ENCODE data around the gene CAPN5. TPM values are rescaled to one million over a fixed set of nuclear protein-coding genes. Genes with fewer than 3 reads are reported as not detected.

Gene CAPN5
- total RNA-seq, 2 donors from 2014 or later = 0.19 to 0.93 TPM

DNA sequence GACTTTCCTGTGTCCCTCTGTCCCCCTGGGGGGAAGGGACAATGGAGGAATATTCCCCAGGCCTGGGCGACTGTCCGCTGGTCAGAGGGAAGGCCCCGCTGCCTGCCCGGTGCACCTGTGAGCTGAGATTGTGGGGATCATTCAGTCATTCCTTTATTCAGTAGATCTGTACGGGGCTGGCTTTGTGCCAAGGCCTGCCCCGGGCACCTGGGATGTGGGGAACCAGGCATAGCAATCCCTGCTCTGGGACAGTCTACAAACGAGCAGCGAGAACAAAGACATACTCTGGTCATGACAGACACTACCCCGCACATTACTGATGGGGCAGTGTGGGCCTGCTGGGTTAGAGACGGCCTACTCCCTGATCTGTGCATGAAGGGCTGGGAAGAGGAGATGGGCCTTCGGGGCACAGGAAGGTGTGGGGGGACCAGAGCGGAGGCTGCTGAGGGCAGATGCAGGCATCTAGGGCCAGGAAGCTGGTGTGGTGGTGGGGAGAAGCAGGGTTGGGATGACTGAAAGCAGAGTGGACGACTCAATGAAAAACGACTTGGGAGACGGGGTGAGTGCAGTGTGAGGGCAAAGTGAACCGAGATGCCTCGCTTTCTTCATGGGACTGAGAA lies 59.5 kb downstream of the CAPN5 start:
- Mint-ChIP-seq H3K36me3 (ENCODE audit: low read depth) (no peaks in the 10 kb centered on the region), H3K27me3 (no peaks in the 10 kb centered on the region), H3K4me3 (peak overlapping the region; percentile 45), H3K9me3 (no peaks in the 10 kb centered on the region), H3K27ac (no peak overlapping the region), H3K4me1 (peaks cover 9% of the 10 kb centered on the region)
- no peak for ATAC-seq (replicated peaks)

DNA sequence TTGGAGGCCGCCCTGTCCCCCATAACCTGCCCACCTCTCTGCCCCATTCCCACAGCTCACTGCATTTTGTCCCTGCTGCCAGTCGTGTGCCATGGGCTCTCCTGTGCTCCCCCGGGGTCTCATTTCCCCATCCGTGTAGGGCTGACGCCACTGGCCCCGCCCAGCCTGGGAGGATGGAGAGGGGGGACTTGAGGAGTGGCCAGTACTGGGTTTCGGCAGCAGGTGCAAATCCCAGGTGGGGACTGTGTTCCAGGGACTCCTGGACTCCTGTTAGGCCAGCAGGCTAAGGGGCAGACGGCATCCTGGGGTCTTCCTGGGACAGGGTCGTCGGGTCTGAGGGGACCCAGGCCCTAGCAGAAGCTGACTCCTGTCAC lies 60.1 kb downstream of the CAPN5 start:
- Mint-ChIP-seq H3K4me1 (peaks cover 9% of the 10 kb centered on the region), H3K4me3 (peak overlapping the region; percentile 52), H3K27me3 (no peaks in the 10 kb centered on the region), H3K27ac (no peak overlapping the region), H3K9me3 (no peaks in the 10 kb centered on the region), H3K36me3 (ENCODE audit: low read depth) (no peaks in the 10 kb centered on the region)
- peak; percentile 15 for ATAC-seq (replicated peaks)

DNA sequence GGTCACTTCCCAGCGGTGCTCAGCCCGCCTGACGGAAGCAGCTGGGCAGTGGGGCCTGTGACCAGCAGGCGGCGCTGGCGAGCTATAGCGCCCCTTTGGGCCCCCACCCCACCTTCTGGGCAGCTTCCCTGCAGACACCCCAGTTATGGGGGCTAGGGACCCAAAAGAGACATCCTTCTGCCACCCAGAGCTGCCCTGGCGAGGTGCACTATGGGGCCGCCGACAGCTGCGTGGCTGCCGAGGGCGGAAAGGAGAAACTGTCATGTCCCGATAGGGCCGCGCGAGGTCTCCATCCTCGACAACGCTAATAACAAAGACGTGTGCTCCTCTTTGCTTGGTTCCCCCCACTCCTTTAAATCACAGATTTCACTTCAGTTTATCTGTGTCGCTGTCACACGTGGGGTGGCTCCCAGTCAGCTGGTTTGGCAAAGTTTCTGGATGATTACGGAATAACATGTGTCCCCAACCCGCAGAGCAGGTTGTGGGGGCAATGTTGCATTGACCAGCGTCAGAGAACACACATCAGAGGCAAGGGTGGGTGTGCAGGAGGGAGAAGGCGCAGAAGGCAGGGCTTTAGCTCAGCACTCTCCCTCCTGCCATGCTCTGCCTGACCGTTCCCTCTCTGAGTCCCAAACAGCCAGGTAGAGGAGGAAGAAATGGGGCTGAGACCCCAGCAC lies 60.6 kb downstream of the CAPN5 start:
- Mint-ChIP-seq H3K9me3 (no peaks in the 10 kb centered on the region), H3K36me3 (ENCODE audit: low read depth) (no peaks in the 10 kb centered on the region), H3K27ac (no peak overlapping the region), H3K4me1 (peaks cover 9% of the 10 kb centered on the region), H3K4me3 (peak overlapping the region; percentile 52), H3K27me3 (no peaks in the 10 kb centered on the region)
- ATAC-seq (replicated peaks) = peak; percentile 82

- no peak for ATAC-seq (replicated peaks)
- Mint-ChIP-seq H3K9me3 (no peaks in the 10 kb centered on the region), H3K4me3 (peak within 1 kb of the TSS; percentile 52), H3K4me1 (peaks cover 9% of the 10 kb centered on the region), H3K27ac (peak within 1 kb of the TSS; percentile 25), H3K27me3 (no peaks in the 10 kb centered on the region), H3K36me3 (ENCODE audit: low read depth) (no peaks in the 10 kb centered on the region)
These were observed 61.3 kb downstream of the CAPN5 start, which contains the start of gene MYO7A for GRCh38 chr11:77127920-77128691. TSS of gene MYO7A (plus strand) at chr11:77128246. CDS start at chr11:77130635, 2,389 bp downstream.

GRCh38 chr11:77129069-77129841 lies 62.5 kb downstream of the CAPN5 start:
- H3K4me1 Mint-ChIP-seq = peaks cover 9% of the 10 kb centered on the region
- no peaks in the 10 kb centered on the region for H3K36me3 Mint-ChIP-seq (ENCODE audit: low read depth)
- no peak for ATAC-seq (replicated peaks)

DNA sequence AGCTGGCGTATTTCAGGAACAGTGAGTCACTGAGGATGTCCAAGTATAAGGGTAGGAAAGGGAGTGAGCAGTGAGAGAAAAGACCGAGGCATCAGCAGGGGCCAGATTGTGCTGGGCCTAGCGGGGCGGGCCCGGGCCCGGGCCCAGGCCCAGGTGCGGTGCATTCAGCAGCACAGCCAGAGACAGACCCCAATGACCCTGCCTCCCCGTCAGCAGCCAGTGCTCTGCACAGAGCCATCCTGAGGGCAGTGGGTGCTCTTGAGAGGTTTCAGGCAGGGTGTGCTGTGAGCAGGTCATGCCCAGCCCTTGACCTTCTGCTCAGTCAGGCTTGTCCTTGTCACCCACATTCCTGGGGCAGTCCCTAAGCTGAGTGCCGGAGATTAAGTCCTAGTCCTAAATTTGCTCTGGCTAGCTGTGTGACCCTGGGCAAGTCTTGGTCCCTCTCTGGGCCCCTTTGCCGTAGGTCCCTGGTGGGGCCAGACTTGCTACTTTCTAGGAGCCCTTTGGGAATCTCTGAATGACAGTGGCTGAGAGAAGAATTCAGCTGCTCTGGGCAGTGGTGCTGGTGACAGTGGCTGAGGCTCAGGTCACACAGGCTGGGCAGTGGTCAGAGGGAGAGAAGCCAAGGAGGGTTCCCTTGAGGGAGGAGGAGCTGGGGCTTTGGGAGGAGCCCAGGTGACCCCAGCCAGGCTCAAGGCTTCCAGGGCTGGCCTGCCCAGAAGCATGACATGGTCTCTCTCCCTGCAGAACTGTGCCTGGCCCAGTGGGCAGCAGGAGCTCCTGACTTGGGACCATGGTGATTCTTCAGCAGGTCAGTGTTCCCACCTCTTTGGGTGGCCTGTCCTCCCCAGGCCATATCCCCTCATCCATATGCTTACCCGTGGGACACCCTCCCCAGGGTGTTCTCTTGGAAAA lies 63.3 kb downstream of the CAPN5 start:
- H3K27me3 Mint-ChIP-seq = no peaks in the 10 kb centered on the region
- H3K9me3 Mint-ChIP-seq = no peaks in the 10 kb centered on the region
- peaks cover 9% of the 10 kb centered on the region for H3K4me1 Mint-ChIP-seq
- no peak overlapping the region for H3K27ac Mint-ChIP-seq
- no peak overlapping the region for H3K4me3 Mint-ChIP-seq
- no peak for ATAC-seq (replicated peaks)
- H3K36me3 Mint-ChIP-seq (ENCODE audit: low read depth) = no peaks in the 10 kb centered on the region

More at GRCh38 chr11:77129069-77129841, 62.5 kb downstream of the CAPN5 start:
- Mint-ChIP-seq H3K27ac (peak overlapping the region; percentile 25), H3K9me3 (no peaks in the 10 kb centered on the region), H3K4me3 (no peak overlapping the region), H3K27me3 (no peaks in the 10 kb centered on the region)

GRCh38 chr11:77130763-77131513 lies 64.2 kb downstream of the CAPN5 start:
- Mint-ChIP-seq H3K36me3 (ENCODE audit: low read depth) (no peaks in the 10 kb centered on the region), H3K27me3 (no peaks in the 10 kb centered on the region), H3K4me3 (no peak overlapping the region), H3K4me1 (peaks cover 11% of the 10 kb centered on the region), H3K9me3 (no peaks in the 10 kb centered on the region), H3K27ac (no peak overlapping the region)
- ATAC-seq (replicated peaks) = no peak

DNA sequence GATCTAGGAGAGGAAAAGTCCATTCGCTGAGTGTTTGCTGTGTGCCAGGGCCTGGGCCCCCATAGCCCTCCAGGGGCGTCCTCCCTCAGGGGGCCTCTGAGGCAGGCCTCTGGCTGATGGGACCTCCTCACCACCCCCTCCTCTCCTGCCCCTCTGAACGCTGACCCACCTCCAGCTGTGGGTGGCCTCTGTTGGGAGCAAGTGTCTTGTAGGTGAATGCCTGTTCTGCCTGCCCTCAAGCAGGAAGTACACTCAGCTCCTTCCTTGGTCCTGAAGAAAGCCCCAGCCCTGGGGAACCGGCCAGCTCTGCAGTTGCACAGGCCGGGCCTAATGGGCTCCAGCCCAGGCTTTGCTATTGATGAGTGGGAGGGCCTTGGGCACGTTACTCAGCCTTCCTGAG lies 64.8 kb downstream of the CAPN5 start:
- no peak overlapping the region for H3K4me3 Mint-ChIP-seq
- no peaks in the 10 kb centered on the region for H3K36me3 Mint-ChIP-seq (ENCODE audit: low read depth)
- ATAC-seq (replicated peaks) = no peak
- peaks cover 3% of the 10 kb centered on the region for H3K27me3 Mint-ChIP-seq
- no peaks in the 10 kb centered on the region for H3K9me3 Mint-ChIP-seq
- peaks cover 18% of the 10 kb centered on the region for H3K4me1 Mint-ChIP-seq
- H3K27ac Mint-ChIP-seq = no peak overlapping the region

GRCh38 chr11:77135069-77135468 lies 68.3 kb downstream of the CAPN5 start:
- peaks cover 12% of the 10 kb centered on the region for H3K27me3 Mint-ChIP-seq
- no peaks in the 10 kb centered on the region for H3K9me3 Mint-ChIP-seq
- H3K4me3 Mint-ChIP-seq = no peak overlapping the region
- no peak overlapping the region for H3K27ac Mint-ChIP-seq
- ATAC-seq (replicated peaks) = peak; percentile 34
- H3K36me3 Mint-ChIP-seq (ENCODE audit: low read depth) = no peaks in the 10 kb centered on the region
- H3K4me1 Mint-ChIP-seq = peaks cover 14% of the 10 kb centered on the region

DNA sequence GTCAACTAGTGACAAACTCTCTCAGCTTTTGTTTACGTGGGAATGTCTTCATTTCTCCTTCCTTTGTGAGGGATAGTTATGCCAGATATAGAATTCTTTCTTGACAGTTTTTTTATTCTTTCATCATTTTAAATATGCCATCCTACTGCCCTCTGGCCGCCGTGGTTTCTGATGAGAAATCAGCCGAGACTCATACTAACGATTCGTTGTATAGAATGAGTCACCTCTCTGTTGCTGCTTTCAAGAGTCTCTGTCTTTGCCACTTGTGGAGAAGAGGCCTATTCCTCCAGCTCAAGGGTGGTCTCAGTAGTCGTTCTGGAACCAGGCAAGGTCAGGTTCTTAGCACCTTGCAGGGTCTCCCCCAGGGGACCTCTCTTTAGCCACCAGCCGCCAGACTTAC lies 69.3 kb downstream of the CAPN5 start:
- ATAC-seq (replicated peaks) = peak; percentile 81
- H3K9me3 Mint-ChIP-seq = no peaks in the 10 kb centered on the region
- H3K27me3 Mint-ChIP-seq = peaks cover 12% of the 10 kb centered on the region
- H3K36me3 Mint-ChIP-seq (ENCODE audit: low read depth) = no peaks in the 10 kb centered on the region
- peak overlapping the region; percentile 5 for H3K27ac Mint-ChIP-seq
- no peak overlapping the region for H3K4me3 Mint-ChIP-seq
- H3K4me1 Mint-ChIP-seq = peaks cover 14% of the 10 kb centered on the region

DNA sequence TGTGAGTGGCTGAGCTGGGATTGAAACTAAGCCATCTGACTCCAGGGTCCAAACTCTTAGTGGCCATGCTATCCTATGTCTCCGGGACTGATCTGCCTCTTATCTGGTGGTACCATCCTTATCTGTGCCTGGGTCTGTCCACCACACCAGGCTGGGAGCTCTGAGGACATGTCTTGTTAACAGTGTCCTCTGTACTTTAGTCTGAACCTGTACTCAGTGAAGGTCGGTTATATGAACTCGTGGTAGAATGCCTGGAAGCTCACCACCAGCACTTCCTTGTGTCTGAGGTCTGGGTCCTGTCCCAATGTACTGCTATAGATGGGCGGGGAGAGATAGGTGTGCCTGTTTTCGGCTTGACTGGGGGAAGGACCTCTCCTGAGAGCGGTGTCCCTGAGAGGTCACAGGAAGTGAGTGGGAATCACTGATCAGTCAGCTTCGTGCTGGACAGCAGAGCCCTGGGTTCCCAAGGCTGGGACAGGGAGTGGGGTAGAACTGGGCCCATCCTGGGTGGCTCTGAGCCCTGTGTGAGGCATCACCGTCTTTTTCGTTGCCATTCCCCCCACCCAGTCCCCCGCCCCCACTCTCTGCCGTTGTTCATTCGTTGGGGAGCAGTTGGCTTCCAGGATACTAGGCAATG lies 70.1 kb downstream of the CAPN5 start:
- Mint-ChIP-seq H3K4me1 (peaks cover 14% of the 10 kb centered on the region), H3K4me3 (no peak overlapping the region), H3K27me3 (peaks cover 12% of the 10 kb centered on the region), H3K36me3 (ENCODE audit: low read depth) (no peaks in the 10 kb centered on the region), H3K27ac (peak overlapping the region; percentile 67), H3K9me3 (no peaks in the 10 kb centered on the region)
- peak; percentile 19 for ATAC-seq (replicated peaks)

- Mint-ChIP-seq H3K4me1 (peaks cover 20% of the 10 kb centered on the region), H3K9me3 (no peaks in the 10 kb centered on the region), H3K36me3 (ENCODE audit: low read depth) (no peaks in the 10 kb centered on the region), H3K27ac (peak overlapping the region; percentile 67), H3K27me3 (peaks cover 12% of the 10 kb centered on the region), H3K4me3 (no peak overlapping the region)
- ATAC-seq (replicated peaks) = no peak
These were observed 70.7 kb downstream of the CAPN5 start for GRCh38 chr11:77137421-77137820.
